ENCODE measurements around the gene DSC1. TPM values are rescaled to one million over a fixed set of nuclear protein-coding genes. Genes with fewer than 3 reads are reported as not detected.

DSC1 gene
- total RNA-seq, 2 donors from 2014 or later: 0.23 to 2.1 TPM

- Histone ChIP-seq H3K9me3 (no peaks in the 10 kb centered on the region), H3K4me1 (replicated peaks) (no peaks in the 10 kb centered on the region), H3K4me3 (peak overlapping the region; percentile 50 to 74), H3K27ac (peak overlapping the region; percentile 91 to 93), H3K27me3 (replicated peaks; ENCODE audit: insufficient read depth) (no peaks in the 10 kb centered on the region), H3K36me3 (no peaks in the 10 kb centered on the region)
- peak; percentile 53 for DNase-seq (ENCODE audit: low spot score)
- intact Hi-C loops (cut with DNase I): loop anchor here (10.0 kb wide), 1 partner anchor 57 kb away; the partner anchor contains the start of gene DSC3
- TF ChIP-seq POLR2AphosphoS5 (IDR thresholded peaks at IDR 0.05): no peak
- TF ChIP-seq POLR2A (IDR thresholded peaks at IDR 0.05): peak; percentile 44
- WGBS: 4% methylated on average over 63 of the region's 72 CpGs
These were observed 61.3 kb downstream of the DSC1 start for GRCh38 chr18:31101183-31102024.

GRCh38 chr18:31100436-31101182 is 62.0 kb downstream of the DSC1 start:
- intact Hi-C loops (cut with DNase I): loop anchor here (10.0 kb wide), 1 partner anchor 56 kb away; the partner anchor contains the start of gene DSC3
- Histone ChIP-seq H3K27me3 (replicated peaks; ENCODE audit: insufficient read depth) (no peaks in the 10 kb centered on the region), H3K4me3 (peak overlapping the region; percentile 50 to 74), H3K4me1 (replicated peaks) (no peaks in the 10 kb centered on the region), H3K27ac (peak overlapping the region; percentile 91 to 93), H3K36me3 (no peaks in the 10 kb centered on the region), H3K9me3 (no peaks in the 10 kb centered on the region)
- DNase-seq (ENCODE audit: low spot score): peak; percentile 5
- TF ChIP-seq POLR2AphosphoS5 (IDR thresholded peaks at IDR 0.05): no peak
- 11% methylated on average over 23 of the region's 23 CpGs for WGBS

DNA sequence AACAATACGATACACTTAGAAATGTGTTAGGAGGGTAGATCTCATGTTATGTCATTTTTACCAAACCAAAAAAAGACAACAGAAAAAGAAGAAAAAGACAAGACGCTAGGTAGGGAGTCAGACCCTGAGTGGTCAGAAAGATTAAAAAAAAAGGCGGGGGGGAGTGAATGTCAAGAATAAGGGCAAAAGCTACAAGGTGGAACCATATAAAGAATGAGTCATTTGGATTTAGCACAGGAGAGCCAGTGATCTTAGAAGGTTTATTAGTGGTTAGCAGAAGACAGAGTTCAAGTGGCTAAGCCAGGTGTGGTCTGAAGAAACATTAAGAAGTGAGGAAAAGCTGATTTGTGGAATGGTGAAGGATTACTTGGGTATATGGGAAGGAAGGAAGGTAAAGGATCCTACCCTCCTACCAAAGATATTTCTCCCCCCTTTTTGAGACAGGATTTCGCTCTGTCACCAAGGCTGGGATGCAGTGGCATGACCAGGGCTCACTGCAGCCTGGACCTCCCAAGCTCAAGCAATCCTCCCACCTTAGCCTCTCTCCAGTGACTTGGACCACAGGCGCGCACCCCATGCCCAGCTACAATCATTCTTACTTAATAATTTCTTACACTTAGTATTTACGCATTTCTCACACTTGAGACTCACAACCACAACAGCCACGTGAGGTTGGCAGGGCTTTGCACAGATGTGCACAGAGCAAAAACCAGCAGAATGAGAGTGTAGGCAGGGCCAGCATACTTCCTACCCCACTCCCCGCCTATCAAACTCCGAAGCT is 63.0 kb downstream of the DSC1 start:
- intact Hi-C loops (cut with DNase I): loop anchor here (10.0 kb wide), 1 partner anchor 55 kb away; the partner anchor contains the start of gene DSC3
- Histone ChIP-seq H3K27me3 (replicated peaks; ENCODE audit: insufficient read depth) (no peaks in the 10 kb centered on the region), H3K9me3 (no peaks in the 10 kb centered on the region), H3K4me3 (peak overlapping the region in 1 of 2 donors; percentile 74), H3K36me3 (no peaks in the 10 kb centered on the region), H3K4me1 (replicated peaks) (no peaks in the 10 kb centered on the region), H3K27ac (peak overlapping the region in 1 of 2 donors; percentile 93)
- no peak for TF ChIP-seq CTCF (IDR thresholded peaks at IDR 0.05)
- TF ChIP-seq POLR2AphosphoS5 (IDR thresholded peaks at IDR 0.05): no peak
- TF ChIP-seq POLR2A (IDR thresholded peaks at IDR 0.05): no peak
- DNase-seq (ENCODE audit: low spot score): no peak
- 83% methylated on average over 10 of the region's 10 CpGs for WGBS

GRCh38 chr18:31098878-31099277 is 63.8 kb downstream of the DSC1 start:
- Histone ChIP-seq H3K4me1 (replicated peaks) (no peaks in the 10 kb centered on the region), H3K27ac (peak overlapping the region in 1 of 2 donors; percentile 93), H3K9me3 (no peaks in the 10 kb centered on the region), H3K36me3 (no peaks in the 10 kb centered on the region), H3K27me3 (replicated peaks; ENCODE audit: insufficient read depth) (no peaks in the 10 kb centered on the region), H3K4me3 (no peak overlapping the region)
- TF ChIP-seq CTCF (IDR thresholded peaks at IDR 0.05): no peak
- no peak for TF ChIP-seq POLR2AphosphoS5 (IDR thresholded peaks at IDR 0.05)
- no peak for TF ChIP-seq POLR2A (IDR thresholded peaks at IDR 0.05)
- DNase-seq (ENCODE audit: low spot score): no peak
- intact Hi-C loops (cut with DNase I): no loop called here

- intact Hi-C loops (cut with DNase I): no loop called here
- no peaks in the 10 kb centered on the region for H3K27me3 ChIP-seq (replicated peaks; ENCODE audit: insufficient read depth)
These were observed 65.0 kb downstream of the DSC1 start for GRCh38 chr18:31097666-31098065.

More at GRCh38 chr18:31097666-31098065, 65.0 kb downstream of the DSC1 start:
- no peak for DNase-seq (ENCODE audit: low spot score)
- Histone ChIP-seq H3K27ac (no peak overlapping the region), H3K4me1 (replicated peaks) (no peaks in the 10 kb centered on the region), H3K9me3 (no peaks in the 10 kb centered on the region), H3K36me3 (no peaks in the 10 kb centered on the region), H3K4me3 (no peak overlapping the region)
- 51% methylated on average over 3 of the region's 3 CpGs for WGBS
- no peak for TF ChIP-seq POLR2A (IDR thresholded peaks at IDR 0.05)
- TF ChIP-seq CTCF (IDR thresholded peaks at IDR 0.05): no peak
- TF ChIP-seq POLR2AphosphoS5 (IDR thresholded peaks at IDR 0.05): no peak

Data from prostate gland (tissue), 2 donors.